Left lung (tissue), 10 donors: ENCODE results near the gene PNCK. TPM values are rescaled to one million over a fixed set of nuclear protein-coding genes. Genes with fewer than 3 reads are reported as not detected.

Experiments used
- ATAC-seq: fragments of 200-7000 bp; cut with Tn5 transposase; one replicate; pipeline ENCODE4 v1.9.1; 2020; ENCODE audit warnings: moderate library complexity
- DNase-seq, 4 donors: peaks; one replicate each; pipeline ENCODE4 v3.0.0-alpha.2; 2013 to 2020
- H3K27ac ChIP-seq, 2 donors: fragments of 200-600 bp; sonication (generic) in 1 of 2; one replicate each; pipeline versions ENCODE4 v1.5.0 to v1.8.0; 2020 to 2021
- H3K27me3 ChIP-seq, 2 donors: fragments of 200-600 bp; sonication (generic) in 1 of 2; one replicate each; pipeline versions ENCODE4 v1.5.0 to v1.8.0; 2020 to 2021
- H3K36me3 ChIP-seq, 2 donors: fragments of 200-600 bp; sonication (generic) in 1 of 2; one replicate each; pipeline versions ENCODE4 v1.5.0 to v1.8.0; 2020 to 2021
- H3K4me1 ChIP-seq, 2 donors: fragments of 200-600 bp; one replicate each; pipeline ENCODE4 v1.8.0; 2021
- H3K4me3 ChIP-seq, 2 donors: fragments of 200-600 bp; sonication (generic) in 1 of 2; one replicate each; pipeline versions ENCODE4 v1.5.0 to v1.8.0; 2020 to 2021; ENCODE audit warnings: mild to moderate bottlenecking in 1 of 2
- H3K9me3 ChIP-seq, 2 donors: fragments of 200-600 bp; sonication (generic) in 1 of 2; one replicate each; pipeline versions ENCODE4 v1.5.0 to v1.8.0; 2020 to 2021
- CTCF ChIP-seq, 2 donors: fragments of 200-600 bp; sonication (generic) in 1 of 2; IDR thresholded peaks; one replicate each; pipeline versions ENCODE4 v1.5.0 to v1.8.0; 2021; ENCODE audit warnings: antibody characterized with exemption in 2 of 2
- intact Hi-C, 2 donors: fragments of 100-400 bp; cut with DNase I; formaldehyde crosslinking; loops; one replicate each; pipeline versions ENCODE4 v1.11.2 to v1.14.2; 2022
- polyA plus RNA-seq, 6 donors: library from polyadenylated mRNA; unstranded; fragments of 120-200 nt; gene quantifications; one replicate each; pipeline ENCODE4 v1.2.1, GENCODE V29; 2013; ENCODE audit not compliant: insufficient read length in 6 of 6
- total RNA-seq, 2 donors: library from RNA; stranded (reverse); fragmentation: NEBNext Ultra II Directional; extraction: Animal tissue kit (Norgen Biotek cat#: 25700); gene quantifications; one replicate each; pipeline ENCODE4 v1.2.1, GENCODE V29; 2021
- donor health status: DM: no; HTN: yes; CAD: no.
- donor health status: DM: no; HTN: no; CAD: no.

The PNCK gene
- total and polyA plus RNA-seq, 8 donors = 0.34 to 1.4 (median 0.67) TPM; not detected in 1

DNA sequence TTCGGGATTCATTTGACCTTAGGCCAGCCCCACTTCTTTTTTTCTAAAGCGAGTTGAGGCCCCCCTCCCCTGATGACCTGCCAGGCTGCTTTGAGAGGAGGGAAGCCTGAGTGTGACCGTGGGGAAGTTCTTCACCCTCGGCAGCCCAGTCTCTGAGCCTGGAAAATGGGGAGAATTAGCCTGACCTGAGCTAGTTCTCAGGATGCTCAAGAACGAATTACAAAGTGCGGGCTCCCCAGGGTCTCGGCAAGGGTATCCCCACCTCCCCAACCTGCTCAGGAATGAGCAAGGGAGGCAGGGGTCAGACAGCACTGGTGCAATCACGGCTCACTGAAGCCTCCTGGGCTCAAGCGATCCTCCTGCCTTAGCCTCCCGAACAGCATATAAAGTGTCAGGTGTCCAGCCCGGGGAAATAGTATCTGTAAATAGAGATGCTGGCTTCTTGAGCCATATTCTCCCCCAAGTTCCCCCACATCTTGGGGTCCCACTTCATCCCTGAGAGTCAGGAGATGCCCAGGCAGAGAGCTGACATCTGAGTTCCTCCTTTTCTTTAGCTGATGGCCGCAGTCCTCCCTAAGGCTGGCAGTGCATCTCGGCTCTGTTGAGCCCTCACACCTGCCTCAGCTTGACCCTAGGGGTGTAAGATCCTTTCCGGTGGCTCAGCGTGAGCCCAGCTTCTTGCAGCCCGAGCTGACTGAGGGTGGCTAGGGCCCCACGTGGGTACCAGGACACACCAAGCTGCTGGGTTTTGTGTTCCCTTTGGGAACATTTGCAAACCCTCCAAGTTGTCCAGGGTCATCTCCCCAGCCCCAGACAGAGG is 25.0 kb downstream of the PNCK start:
- intact Hi-C loops = no loop called here
- peak in 1 of 4 donors; percentile 13 for DNase-seq
- peaks cover 0 to 5% of the 10 kb centered on the region in 2 donors for H3K4me1 ChIP-seq
- no peak for TF ChIP-seq CTCF (IDR thresholded peaks at IDR 0.05)
- no peak overlapping the region for H3K27ac ChIP-seq
- no peak for ATAC-seq
- no peaks in the 10 kb centered on the region for H3K36me3 ChIP-seq
- no peaks in the 10 kb centered on the region for H3K9me3 ChIP-seq
- H3K4me3 ChIP-seq = no peak overlapping the region
- peaks cover 45 to 66% of the 10 kb centered on the region in 2 donors for H3K27me3 ChIP-seq

- ATAC-seq = no peak
- TF ChIP-seq CTCF (IDR thresholded peaks at IDR 0.05) = no peak
- H3K4me1 ChIP-seq = peaks cover 0 to 5% of the 10 kb centered on the region in 2 donors
- H3K9me3 ChIP-seq = no peaks in the 10 kb centered on the region
- peaks cover 49 to 74% of the 10 kb centered on the region in 2 donors for H3K27me3 ChIP-seq
- no peak overlapping the region for H3K4me3 ChIP-seq
- no peak overlapping the region for H3K27ac ChIP-seq
- intact Hi-C loops = no loop called here
- no peaks in the 10 kb centered on the region for H3K36me3 ChIP-seq
- peak in 2 of 4 donors; percentile 27 to 31 for DNase-seq
These were observed 25.9 kb downstream of the PNCK start for GRCh38 chrX:153647461-153648357.

- Histone ChIP-seq H3K36me3 (no peaks in the 10 kb centered on the region), H3K9me3 (no peaks in the 10 kb centered on the region), H3K4me3 (no peak within 1 kb of the TSS), H3K27me3 (peaks cover 58 to 83% of the 10 kb centered on the region in 2 donors), H3K4me1 (peaks cover 0 to 5% of the 10 kb centered on the region in 2 donors), H3K27ac (no peak within 1 kb of the TSS)
- intact Hi-C loops = no loop called here
- ATAC-seq (peak; percentile 55), DNase-seq (peak in 2 of 4 donors; percentile 31 to 55)
- no peak for TF ChIP-seq CTCF (IDR thresholded peaks at IDR 0.05)
These were observed 26.8 kb downstream of the PNCK start, which contains the start of gene DUSP9 for GRCh38 chrX:153646620-153647373. Gene DUSP9, plus strand, starts transcription at chrX:153647203. Its CDS starts 751 bp downstream, at chrX:153647954.

DNA sequence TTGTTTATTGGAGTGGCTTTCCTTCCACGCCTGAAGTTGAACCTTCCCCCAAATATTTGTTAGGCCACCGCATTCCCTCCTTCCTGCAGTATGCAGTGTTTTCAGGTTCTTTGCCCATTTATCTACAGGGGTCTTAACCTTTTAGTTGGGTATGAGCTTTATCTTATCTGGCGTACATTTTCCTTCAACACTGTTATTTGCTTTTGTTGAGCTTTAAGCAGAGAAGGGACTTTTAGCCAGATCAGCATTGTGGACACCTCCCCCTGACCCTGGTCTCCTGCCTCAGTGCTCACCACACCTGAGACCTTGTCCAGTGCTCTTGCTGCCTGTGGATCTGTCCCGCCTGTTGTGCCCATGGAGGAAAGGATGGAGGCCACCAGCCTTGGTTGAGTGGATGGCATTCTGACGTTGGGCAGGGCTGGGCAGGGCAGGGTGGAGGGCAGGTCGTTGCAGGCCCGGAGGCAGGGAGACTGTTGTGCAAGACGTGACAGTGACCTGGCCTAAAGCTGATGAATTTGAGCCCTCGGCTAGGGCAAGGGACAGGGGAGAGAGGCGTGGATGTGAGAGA is 27.6 kb downstream of the PNCK start:
- Histone ChIP-seq H3K9me3 (no peaks in the 10 kb centered on the region), H3K27me3 (peaks cover 60 to 91% of the 10 kb centered on the region in 2 donors), H3K4me3 (no peak overlapping the region), H3K36me3 (no peaks in the 10 kb centered on the region), H3K4me1 (peaks cover 0 to 5% of the 10 kb centered on the region in 2 donors), H3K27ac (no peak overlapping the region)
- intact Hi-C loops = no loop called here
- TF ChIP-seq CTCF (IDR thresholded peaks at IDR 0.05) = no peak
- ATAC-seq = no peak
- no peak for DNase-seq
